Hepatocyte (in vitro differentiated cells): ENCODE measurements around the gene ANO6.

Source experiments
- CTCF ChIP-seq: fragments of 200-600 bp; sonication (generic); IDR thresholded peaks from 2 replicates; pipeline ENCODE4 v1.5.1; 2016; ENCODE audit warnings: antibody characterized with exemption, mild to moderate bottlenecking; ENCODE audit not compliant: poor library complexity
- EZH2 ChIP-seq: fragments of 200-600 bp; sonication (generic); IDR thresholded peaks from 2 replicates; pipeline ENCODE4 v1.6.1; 2016; ENCODE audit warnings: antibody characterized with exemption, mild to moderate bottlenecking, borderline replicate concordance
- EZH2phosphoT487 ChIP-seq: fragments of 200-600 bp; sonication (generic); IDR thresholded peaks from one replicate; pipeline ENCODE4 v1.6.1; 2018; ENCODE audit warnings: antibody characterized with exemption, mild to moderate bottlenecking, low read depth, moderate library complexity; ENCODE audit not compliant: unreplicated experiment, severe bottlenecking

GRCh38 chr12:45337835-45338234, 121.9 kb downstream of the ANO6 start:
- TF ChIP-seq CTCF (no peak), EZH2 (no peak), EZH2phosphoT487 (no peak)
